Measurements from ENCODE around the gene EEF1A2.

DNA sequence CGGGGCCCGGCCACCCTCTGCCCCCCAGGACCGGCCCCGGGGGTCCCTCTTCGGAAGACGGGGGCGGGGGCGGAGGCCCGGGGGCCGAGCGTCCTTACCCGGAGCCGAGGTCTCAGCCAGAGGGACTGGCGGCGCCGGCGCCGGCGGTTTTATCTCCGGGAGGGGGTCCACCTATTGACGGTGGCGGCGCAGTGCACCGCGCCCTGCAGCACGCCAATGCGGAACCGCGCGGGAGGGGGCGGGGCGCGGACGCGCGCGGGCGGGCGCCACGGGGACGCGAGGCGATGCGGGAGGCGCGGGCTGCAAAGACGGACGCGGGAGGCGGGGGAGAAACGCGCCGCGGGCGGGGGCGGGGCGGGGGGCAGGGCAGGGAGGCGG is at the start of gene EEF1A2:
- TF ChIP-seq POLR2A (IDR thresholded peaks at IDR 0.05) = peak in 1 of 2 donors; percentile 21
- TF ChIP-seq, protein P1, sequence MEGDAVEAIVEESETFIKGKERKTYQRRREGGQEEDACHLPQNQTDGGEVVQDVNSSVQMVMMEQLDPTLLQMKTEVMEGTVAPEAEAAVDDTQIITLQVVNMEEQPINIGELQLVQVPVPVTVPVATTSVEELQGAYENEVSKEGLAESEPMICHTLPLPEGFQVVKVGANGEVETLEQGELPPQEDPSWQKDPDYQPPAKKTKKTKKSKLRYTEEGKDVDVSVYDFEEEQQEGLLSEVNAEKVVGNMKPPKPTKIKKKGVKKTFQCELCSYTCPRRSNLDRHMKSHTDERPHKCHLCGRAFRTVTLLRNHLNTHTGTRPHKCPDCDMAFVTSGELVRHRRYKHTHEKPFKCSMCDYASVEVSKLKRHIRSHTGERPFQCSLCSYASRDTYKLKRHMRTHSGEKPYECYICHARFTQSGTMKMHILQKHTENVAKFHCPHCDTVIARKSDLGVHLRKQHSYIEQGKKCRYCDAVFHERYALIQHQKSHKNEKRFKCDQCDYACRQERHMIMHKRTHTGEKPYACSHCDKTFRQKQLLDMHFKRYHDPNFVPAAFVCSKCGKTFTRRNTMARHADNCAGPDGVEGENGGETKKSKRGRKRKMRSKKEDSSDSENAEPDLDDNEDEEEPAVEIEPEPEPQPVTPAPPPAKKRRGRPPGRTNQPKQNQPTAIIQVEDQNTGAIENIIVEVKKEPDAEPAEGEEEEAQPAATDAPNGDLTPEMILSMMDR (IDR thresholded peaks at IDR 0.05) = peak in 2 of 6 experiments; percentile 11 to 42
